ENCODE data around the gene TLL1.

GRCh38 chr4:165909947-165910346, 36.9 kb downstream of the TLL1 start:
- TF ChIP-seq TARDBP (IDR thresholded peaks at IDR 0.05), result no peak
- no peak for TF ChIP-seq HDGF (IDR thresholded peaks at IDR 0.05; ENCODE audit: borderline replicate concordance)
- TF ChIP-seq SUZ12 (IDR thresholded peaks at IDR 0.05), result no peak
- TF ChIP-seq SP1 (IDR thresholded peaks at IDR 0.05), result no peak
